GM21723 (cell line): ENCODE results near the gene CYTH1.

Experiments used
- ATAC-seq: cut with Tn5 transposase; IDR thresholded peaks from one replicate; pipeline ENCODE4 v1.9.1; 2021; ENCODE audit warnings: mild to moderate bottlenecking, moderate library complexity; ENCODE audit not compliant: unreplicated experiment

Gene CYTH1

DNA sequence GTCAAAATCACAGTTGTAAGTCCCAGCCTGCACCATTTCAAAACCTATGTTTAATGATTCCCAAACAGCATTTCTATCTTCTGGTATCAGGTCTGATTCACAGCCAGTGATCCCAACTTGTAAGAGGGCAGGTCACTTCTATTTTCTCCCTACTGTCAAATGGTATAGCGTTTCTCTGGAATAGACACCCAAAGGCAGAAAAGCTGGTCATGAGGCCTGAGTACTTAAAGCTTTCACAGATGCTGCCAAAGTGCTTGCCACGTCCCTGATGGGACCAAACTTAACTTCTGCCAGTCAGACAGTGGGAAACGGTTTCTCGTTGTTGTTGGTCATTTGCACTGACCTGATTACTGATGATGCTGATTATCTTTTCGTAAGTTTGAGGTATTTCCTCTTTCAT lies 43.4 kb downstream of the CYTH1 start:
- no peak for ATAC-seq

- ATAC-seq: no peak
These were observed 43.8 kb downstream of the CYTH1 start for GRCh38 chr17:78738278-78738677.

DNA sequence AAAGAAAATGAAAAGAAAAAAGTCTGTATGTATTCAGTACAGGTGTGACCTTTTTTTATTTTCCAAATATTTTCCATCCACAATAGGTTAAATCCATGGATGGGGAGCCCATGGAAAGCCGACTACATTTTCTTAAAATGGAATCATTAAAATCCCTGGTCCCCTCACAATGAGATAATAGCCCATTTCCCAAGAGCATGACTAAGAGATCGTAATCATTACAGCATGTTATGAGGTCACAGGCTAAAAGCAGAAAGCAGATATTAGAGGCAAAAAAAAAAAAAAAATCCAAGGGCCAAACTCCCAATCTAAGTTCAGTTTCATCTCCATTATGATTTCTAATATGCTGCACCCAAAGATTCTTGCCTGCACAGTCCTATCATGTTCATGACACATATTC lies 44.7 kb downstream of the CYTH1 start:
- ATAC-seq: no peak

GRCh38 chr17:78736526-78737079 lies 45.5 kb downstream of the CYTH1 start:
- peak; percentile 53 for ATAC-seq

GRCh38 chr17:78735832-78736525 lies 46.1 kb downstream of the CYTH1 start:
- peak; percentile 4 for ATAC-seq

DNA sequence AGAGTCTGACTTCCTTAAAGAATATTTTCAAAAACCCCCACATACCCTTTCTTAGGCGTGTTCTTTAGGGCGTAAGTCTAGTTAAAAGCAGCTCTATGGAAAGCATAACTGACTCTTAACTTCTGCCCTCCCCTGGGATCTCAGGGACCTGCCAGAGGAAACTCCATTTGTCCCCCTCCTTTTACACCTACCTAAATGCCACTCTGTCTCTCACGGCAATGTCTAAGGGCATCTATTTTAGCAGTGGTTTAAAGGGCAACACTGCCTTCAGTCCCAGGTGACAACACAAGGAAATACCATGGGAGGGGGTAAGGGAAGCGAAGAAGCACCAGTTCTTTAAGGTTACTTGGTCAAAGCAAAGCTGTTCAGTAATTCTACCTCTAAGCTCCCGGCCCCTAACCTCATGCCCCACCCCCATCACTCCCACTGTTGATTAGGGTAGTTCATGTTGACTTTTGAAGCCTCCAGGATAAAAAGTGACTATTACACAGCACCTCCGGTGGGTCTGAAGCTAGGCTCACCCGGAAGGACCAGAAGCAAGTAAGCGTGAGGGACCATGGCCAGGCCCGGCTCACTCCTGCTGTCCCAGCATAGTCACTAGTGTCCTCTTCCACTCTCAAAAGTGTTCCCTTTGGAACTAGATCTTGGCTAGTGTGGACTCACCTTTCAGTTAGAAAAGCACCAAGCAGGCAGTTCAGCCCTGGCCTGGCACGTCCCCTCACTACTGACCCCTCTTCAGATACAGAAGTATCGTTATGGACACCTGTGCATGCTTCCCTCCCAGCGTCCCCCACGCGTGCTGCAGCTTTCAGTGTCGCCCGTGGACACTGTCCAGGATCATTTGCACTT lies 47.1 kb downstream of the CYTH1 start:
- ATAC-seq: no peak

DNA sequence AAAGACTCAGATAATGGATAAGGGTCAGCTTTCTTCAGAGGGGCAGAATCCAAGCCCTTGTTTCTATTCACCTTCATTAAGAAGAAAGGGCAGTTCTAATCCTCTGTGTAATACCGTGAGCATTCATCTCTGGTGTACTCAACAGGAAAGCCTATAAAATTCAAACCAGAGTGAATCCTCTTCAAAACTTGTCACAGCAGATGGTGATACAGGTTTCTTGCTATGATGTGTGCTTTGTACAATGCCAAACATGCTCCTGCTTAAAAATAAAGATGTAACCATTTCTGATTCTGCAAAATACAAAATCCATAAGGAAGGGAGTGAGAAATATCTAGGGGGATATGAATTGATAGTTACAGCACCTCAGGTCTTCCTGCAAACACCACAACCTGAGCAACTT lies 49.7 kb downstream of the CYTH1 start:
- ATAC-seq: no peak

GRCh38 chr17:78731904-78732303 lies 50.2 kb downstream of the CYTH1 start:
- no peak for ATAC-seq

- ATAC-seq: no peak
These were observed 52.4 kb downstream of the CYTH1 start for GRCh38 chr17:78729641-78730040.

- no peak for ATAC-seq
These were observed 53.6 kb downstream of the CYTH1 start for GRCh38 chr17:78728495-78728894.

DNA sequence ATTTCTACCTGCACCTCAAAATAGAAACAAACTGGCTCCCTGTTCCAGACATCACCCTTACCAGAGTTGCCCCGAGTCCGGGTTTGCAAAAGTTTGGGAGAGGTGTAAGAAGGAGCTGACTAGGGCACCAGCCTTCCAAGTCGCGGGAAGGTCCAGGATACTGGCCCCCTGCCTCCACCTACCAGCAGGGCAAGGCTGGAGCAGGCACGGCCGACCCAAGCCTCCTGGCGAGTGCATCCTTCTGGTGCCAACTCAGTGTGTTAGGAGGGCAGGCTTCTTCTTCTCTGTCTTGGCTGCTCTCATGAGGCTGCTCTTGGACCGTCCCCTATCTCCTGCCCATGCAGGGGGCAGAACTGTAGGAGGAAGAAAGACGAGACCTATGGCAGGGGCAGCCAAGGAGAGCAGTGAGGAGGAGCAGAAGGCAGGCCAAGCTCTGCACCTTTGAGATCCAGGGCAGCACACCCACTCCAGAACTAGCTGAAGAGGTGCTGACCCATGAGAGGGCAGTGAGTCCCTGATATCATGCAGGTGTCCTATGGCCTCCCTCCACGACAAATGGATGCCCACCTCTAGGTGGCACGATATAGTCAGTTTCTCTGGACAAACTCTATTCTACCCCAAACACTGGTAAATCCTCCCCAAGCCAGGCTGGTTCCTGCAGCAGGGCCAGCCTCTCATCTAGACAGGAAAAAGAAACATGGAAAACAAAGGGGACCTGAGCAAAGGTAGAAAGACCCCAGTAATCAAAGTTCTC lies 54.4 kb downstream of the CYTH1 start:
- no peak for ATAC-seq

DNA sequence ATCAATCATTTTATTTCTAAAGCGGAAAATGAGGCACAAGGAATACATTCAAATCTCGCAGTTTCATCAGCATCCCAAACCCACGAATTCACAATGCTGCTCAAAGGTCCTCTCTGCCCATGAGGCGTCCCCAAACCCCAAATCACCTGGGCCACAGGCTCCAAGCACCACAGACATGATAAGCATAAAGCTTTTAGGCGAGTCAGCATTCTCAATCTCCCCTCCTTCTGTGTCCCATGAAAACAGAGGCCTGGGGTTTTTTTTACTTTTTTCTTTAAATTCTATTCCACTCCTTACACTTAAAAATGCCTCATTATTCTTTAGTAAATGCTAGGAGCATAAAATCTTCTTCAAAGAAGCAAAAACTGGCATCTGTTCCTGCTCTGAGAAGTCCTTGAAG lies 55.0 kb downstream of the CYTH1 start:
- no peak for ATAC-seq

DNA sequence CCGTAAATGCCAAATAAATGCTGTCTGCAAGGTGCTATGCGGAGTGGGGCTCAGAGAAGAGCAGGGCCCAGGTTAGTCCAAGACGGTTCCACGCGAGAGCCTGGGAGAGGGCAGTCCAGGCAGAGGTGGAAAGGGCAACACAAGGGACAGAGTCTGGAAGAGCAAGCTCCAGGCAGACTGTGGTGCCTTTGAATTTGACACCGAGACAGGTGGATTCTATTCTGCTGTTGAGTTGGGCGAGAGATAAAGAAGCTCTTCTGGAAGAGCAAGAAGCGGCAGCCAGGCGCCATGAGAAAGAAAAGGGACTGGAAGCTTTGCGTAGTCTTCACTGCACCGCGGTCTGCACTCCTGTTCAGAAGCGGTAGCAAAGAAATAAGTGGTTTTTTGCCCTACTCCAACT lies 55.6 kb downstream of the CYTH1 start:
- ATAC-seq: no peak

- peak; percentile 35 for ATAC-seq
These were observed 56.5 kb downstream of the CYTH1 start for GRCh38 chr17:78725448-78726021.

- no peak for ATAC-seq
These were observed 57.1 kb downstream of the CYTH1 start for GRCh38 chr17:78724999-78725398.

GRCh38 chr17:78724544-78724943 lies 57.5 kb downstream of the CYTH1 start:
- no peak for ATAC-seq

DNA sequence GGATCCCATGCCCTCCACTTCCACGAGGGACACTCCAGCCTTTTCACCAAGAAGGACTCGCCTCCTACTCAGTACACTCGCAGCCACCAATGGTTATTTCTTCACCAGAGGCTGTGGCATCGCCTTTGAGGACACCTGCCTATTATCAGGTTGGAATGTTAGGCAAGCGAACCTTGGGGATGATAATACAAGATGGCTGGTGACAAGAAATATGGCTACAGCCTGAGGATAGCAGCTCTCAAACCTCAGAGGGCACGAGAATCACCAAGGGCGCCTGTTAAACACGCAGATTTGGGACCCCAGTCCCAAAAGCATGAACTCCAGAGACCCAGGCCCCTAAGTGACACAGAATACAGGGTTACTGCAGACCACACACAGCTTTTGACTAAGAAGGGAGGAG lies 58.1 kb downstream of the CYTH1 start:
- ATAC-seq: no peak

GRCh38 chr17:78723001-78723796 lies 58.9 kb downstream of the CYTH1 start:
- no peak for ATAC-seq

DNA sequence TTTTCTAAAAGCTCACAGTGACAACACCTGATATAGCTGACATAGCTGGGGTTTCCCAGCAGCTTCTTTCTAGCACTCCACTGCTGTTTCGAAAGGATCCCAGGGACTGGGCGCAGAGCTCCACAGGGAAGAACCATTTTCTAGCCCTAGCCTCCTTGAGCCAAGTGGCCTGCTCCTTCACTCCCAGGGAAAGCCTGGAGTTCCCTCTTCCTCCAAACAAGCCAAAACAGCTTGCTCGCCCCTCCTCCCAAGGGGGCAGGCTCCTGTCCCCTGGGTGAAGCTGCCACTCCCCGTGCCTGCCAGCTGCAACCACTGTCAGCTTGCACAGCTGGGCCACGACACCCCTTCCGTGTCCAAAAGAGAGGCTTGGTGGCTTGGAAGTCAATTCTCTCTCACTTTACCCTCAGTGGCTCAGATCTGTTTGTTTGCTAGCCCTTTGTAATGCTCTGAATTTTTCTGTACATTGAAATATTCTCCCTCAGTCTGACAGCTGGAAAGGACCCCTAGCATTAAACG lies 59.8 kb downstream of the CYTH1 start:
- no peak for ATAC-seq
